GM12878 (cell line): ENCODE data around the gene POLR2B. TPM values are rescaled to one million over a fixed set of nuclear protein-coding genes. Genes with fewer than 3 reads are reported as not detected.

Experiments used
- ATAC-seq: fragments of 200-7000 bp; cut with Tn5 transposase; 3 replicates; pipeline ENCODE4 v1.9.1; 2020; ENCODE audit warnings: mild to moderate bottlenecking, moderate library complexity
- BruUV-seq: library from RNA; stranded (reverse); fragments of 400-500 nt; replicated peaks from 2 replicates; lab custom pipeline; 2021; lab: Mats Ljungman, UMichigan
- CTCF ChIA-PET: fragments of 300-600 bp; sonication (Branson Sonifier 250); formaldehyde crosslinking; extraction: SDS; loops from one replicate; lab custom pipeline; 2021; ENCODE audit warnings: inconsistent platforms; lab: Yijun Ruan, JAX
- POLR2A ChIA-PET: fragments of 350-600 bp; formaldehyde crosslinking; extraction: SDS; loops from one replicate; lab custom pipeline; 2021; ENCODE audit warnings: inconsistent platforms; lab: Charles Lee
- RAD21 ChIA-PET: fragments of 300-600 bp; sonication (Branson Sonifier 250); formaldehyde crosslinking; loops from one replicate; lab custom pipeline; 2023; ENCODE audit warnings: antibody characterized with exemption; ENCODE audit not compliant: unreplicated experiment; lab: Charles Lee
- SMC1A ChIA-PET: fragments of 300-600 bp; sonication (Branson Sonifier 250); formaldehyde crosslinking; loops from one replicate; lab custom pipeline; 2023; ENCODE audit not compliant: unreplicated experiment, uncharacterized antibody; lab: Charles Lee
- DNase-seq: peaks from one replicate; pipeline ENCODE4 v3.0.0-alpha.2; 2011; ENCODE audit warnings: low read depth, low spot score
- FAIRE-seq: peaks from 3 replicates; lab custom pipeline; 2011; peaks lifted over from hg19 to GRCh38; lab: Jason Lieb, UNC
- H2AFZ ChIP-seq: 2 replicates; pipeline ENCODE4 v1.6.0; 2011; ENCODE audit warnings: low read depth, low read length, control low read depth; ENCODE audit not compliant: control insufficient read depth
- H3K27ac ChIP-seq: 2 replicates; pipeline ENCODE4 v1.5.1; 2011; ENCODE audit warnings: control low read depth; ENCODE audit not compliant: control insufficient read depth, insufficient read depth
- H3K27me3 ChIP-seq, 2 experiments: replicated peaks in 1 of 2; 2 replicates each; pipeline versions ENCODE4 v1.6.0 to v1.6.1; 2011; ENCODE audit warnings: low read length in 1 of 2; ENCODE audit not compliant: control insufficient read depth in 2 of 2, insufficient read depth in 2 of 2
- H3K36me3 ChIP-seq, 2 experiments: 2 replicates each; pipeline ENCODE4 v1.5.1; 2011; ENCODE audit warnings: low read length in 1 of 2; ENCODE audit not compliant: control insufficient read depth in 2 of 2, insufficient read depth in 2 of 2
- H3K4me1 ChIP-seq: 2 replicates; pipeline ENCODE4 v1.6.1; 2011; ENCODE audit warnings: mild to moderate bottlenecking, low read length, moderate library complexity, mixed read lengths; ENCODE audit not compliant: control insufficient read depth, insufficient read depth
- H3K4me2 ChIP-seq: 2 replicates; pipeline ENCODE4 v1.6.0; 2011; ENCODE audit warnings: control low read depth; ENCODE audit not compliant: control insufficient read depth, insufficient read depth
- H3K4me3 ChIP-seq: fragments of 200-600 bp; sonication (generic); 2 replicates; pipeline ENCODE4 v1.5.1; 2016
- H3K79me2 ChIP-seq: 2 replicates; pipeline ENCODE4 v1.6.0; 2011; ENCODE audit warnings: low read length; ENCODE audit not compliant: control insufficient read depth, insufficient read depth
- H3K9ac ChIP-seq: 2 replicates; pipeline ENCODE4 v1.8.0; 2011; ENCODE audit warnings: low read length, control low read depth, mixed read lengths; ENCODE audit not compliant: control insufficient read depth, insufficient read depth
- H3K9me3 ChIP-seq: replicated peaks from 3 replicates; pipeline ENCODE4 v1.5.1; 2011; ENCODE audit warnings: mild to moderate bottlenecking, low read length; ENCODE audit not compliant: control insufficient read depth, insufficient read depth
- H4K20me1 ChIP-seq: 2 replicates; pipeline ENCODE4 v1.6.0; 2011; ENCODE audit not compliant: control insufficient read depth, insufficient read depth
- BCL11A ChIP-seq: IDR thresholded peaks from 2 replicates; pipeline ENCODE4 v1.6.1; 2011; ENCODE audit warnings: low read depth, low read length
- CBFB ChIP-seq: IDR thresholded peaks from 2 replicates; pipeline ENCODE4 v1.6.1; 2016; ENCODE audit warnings: antibody characterized with exemption, low read depth
- EZH2 ChIP-seq: IDR thresholded peaks from 2 replicates; pipeline ENCODE4 v1.6.1; 2012; ENCODE audit warnings: low read depth, mild to moderate bottlenecking, control low read depth, inconsistent platforms, low read length, borderline replicate concordance; ENCODE audit not compliant: control insufficient read depth
- GATAD2B ChIP-seq: fragments of 450-650 bp; conservative IDR thresholded peaks from 2 replicates; pipeline ENCODE4 v1.6.1; 2017; ENCODE audit warnings: low read depth, mild to moderate bottlenecking, moderate library complexity
- HDAC2 ChIP-seq: fragments of 200-600 bp; sonication (generic); IDR thresholded peaks from 2 replicates; pipeline ENCODE4 v1.6.1; 2017
- HDAC6 ChIP-seq: fragments of 200-600 bp; sonication (generic); IDR thresholded peaks from one replicate; pipeline ENCODE4 v1.8.0; 2017; ENCODE audit warnings: antibody characterized with exemption; ENCODE audit not compliant: unreplicated experiment
- MEF2A ChIP-seq: IDR thresholded peaks from 2 replicates; pipeline ENCODE4 v1.6.1; 2011; ENCODE audit warnings: low read depth, mild to moderate bottlenecking, low read length, moderate library complexity; ENCODE audit not compliant: insufficient read depth
- MXI1 ChIP-seq: fragments of 150-350 bp; IDR thresholded peaks from 2 replicates; pipeline ENCODE4 v1.6.1; 2011; ENCODE audit warnings: low read depth, mild to moderate bottlenecking, inconsistent platforms, low read length, improper control_type of control experiment
- NBN ChIP-seq: fragments of 450-650 bp; IDR thresholded peaks from 2 replicates; pipeline ENCODE4 v1.6.1; 2016
- NFYB ChIP-seq: IDR thresholded peaks from 2 replicates; pipeline ENCODE4 v1.6.1; 2011; ENCODE audit warnings: low read depth, mild to moderate bottlenecking, low read length, improper control_type of control experiment, moderate library complexity; ENCODE audit not compliant: insufficient read depth
- PML ChIP-seq: IDR thresholded peaks from 2 replicates; pipeline ENCODE4 v1.6.1; 2012; ENCODE audit warnings: low read length, inconsistent platforms
- RUNX3 ChIP-seq: IDR thresholded peaks from 2 replicates; pipeline ENCODE4 v1.6.1; 2012; ENCODE audit warnings: low read length, inconsistent platforms
- SP1 ChIP-seq: IDR thresholded peaks from one replicate; pipeline ENCODE4 v1.6.1; 2011; ENCODE audit warnings: low read depth, low read length
- YBX1 ChIP-seq: fragments of 450-650 bp; IDR thresholded peaks from 2 replicates; pipeline ENCODE4 v1.6.1; 2016; ENCODE audit warnings: antibody characterized with exemption
- ZNF217 ChIP-seq: fragments of 450-650 bp; IDR thresholded peaks from 2 replicates; pipeline ENCODE4 v1.6.1; 2017; ENCODE audit warnings: antibody characterized with exemption, mild to moderate bottlenecking
- WGBS: methylation state at CpG from one replicate; pipeline ENCODE4 v1.1.6; 2016; ENCODE audit warnings: low lambda C conversion rate; ENCODE audit not compliant: insufficient replicate concordance, insufficient coverage; ENCODE audit errors: missing lambda C conversion rate; 5-methylcytosine and 5-hydroxymethylcytosine counted together
- in situ Hi-C: fragments of 300-500 bp; cut with MboI; formaldehyde crosslinking; loops from 9 replicates; pipeline ENCODE4 v1.14.3; 2018; ENCODE audit warnings: mixed read lengths
- intact Hi-C: fragments of 100-400 bp; cut with micrococcal nuclease; formaldehyde crosslinking; loops from one replicate; pipeline ENCODE4 v1.14.2; 2022; ENCODE audit not compliant: unreplicated experiment
- polyA plus RNA-seq, 11 experiments: library from polyadenylated mRNA; depleted of rRNA in 4 of 11; unstranded in 6 of 11; stranded (reverse) in 5 of 11; fragments of >200 nt; fragmentation: Nextera tagmentation in 4 of 11; fragmentation: Illumina TruSeq in 1 of 11; extraction: Ambion mirVana in 4 of 11; extraction: Trizol in 1 of 11; gene quantifications; 1 replicate in 1 of 11; 2 replicates in 10 of 11; pipeline versions ENCODE4 v1.2.1 to v1.2.3, GENCODE V29; 2011 to 2016; ENCODE audit warnings: inconsistent platforms in 2 of 11, missing spikeins in 2 of 11, low read depth in 1 of 11
- total RNA-seq, 4 experiments: library from RNA; depleted of rRNA in 3 of 4; stranded (reverse); fragments of >200 nt in 3 of 4; fragmentation: Illumina TruSeq in 1 of 4; extraction: Trizol in 1 of 4; gene quantifications; 2 replicates each; pipeline versions ENCODE4 v1.2.1 to v1.2.3, GENCODE V29; 2013 to 2021
- TF ChIP-seq, protein P1 (sequence below): fragments of 450-650 bp; conservative IDR thresholded peaks from 2 replicates; pipeline ENCODE4 v1.6.1; 2017; ENCODE audit warnings: mild to moderate bottlenecking, moderate library complexity
- TF ChIP-seq, protein P2 (sequence below): IDR thresholded peaks from 2 replicates; pipeline ENCODE4 v1.6.1; 2011; ENCODE audit warnings: low read depth, mild to moderate bottlenecking, low read length, moderate library complexity, borderline replicate concordance; ENCODE audit errors: extremely low read depth
- TF ChIP-seq, protein P3 (sequence below): IDR thresholded peaks from 2 replicates; pipeline ENCODE4 v1.6.1; 2012; ENCODE audit warnings: low read depth, low read length, improper control_type of control experiment

The POLR2B gene
- total and polyA plus RNA-seq, 10 of the 15 experiments (the other 5 are each of a cell fraction or from before 2014, with no cell fraction given) = 46.0 to 183 (median 99.2) TPM

DNA sequence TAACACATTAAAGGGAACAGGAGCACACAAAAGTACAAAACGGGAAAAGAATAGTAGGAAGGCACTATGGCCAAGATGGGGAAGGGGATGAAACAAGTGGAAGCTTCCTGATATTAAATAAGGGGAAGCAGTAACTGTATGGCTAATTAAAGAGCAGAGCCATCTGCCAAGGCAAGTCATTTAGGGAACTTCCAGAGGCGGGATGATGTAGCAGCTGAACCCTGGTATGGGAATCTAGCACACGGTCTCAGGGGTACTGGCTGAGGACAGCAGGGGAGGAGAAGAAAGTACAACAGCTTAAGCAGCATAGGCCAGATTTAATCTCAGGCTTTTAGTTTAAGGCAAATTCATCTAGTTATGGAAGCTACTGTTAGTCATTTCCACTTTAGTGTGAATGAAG lies 72.4 kb downstream of the POLR2B start (continued):
- TF ChIP-seq, protein P1, sequence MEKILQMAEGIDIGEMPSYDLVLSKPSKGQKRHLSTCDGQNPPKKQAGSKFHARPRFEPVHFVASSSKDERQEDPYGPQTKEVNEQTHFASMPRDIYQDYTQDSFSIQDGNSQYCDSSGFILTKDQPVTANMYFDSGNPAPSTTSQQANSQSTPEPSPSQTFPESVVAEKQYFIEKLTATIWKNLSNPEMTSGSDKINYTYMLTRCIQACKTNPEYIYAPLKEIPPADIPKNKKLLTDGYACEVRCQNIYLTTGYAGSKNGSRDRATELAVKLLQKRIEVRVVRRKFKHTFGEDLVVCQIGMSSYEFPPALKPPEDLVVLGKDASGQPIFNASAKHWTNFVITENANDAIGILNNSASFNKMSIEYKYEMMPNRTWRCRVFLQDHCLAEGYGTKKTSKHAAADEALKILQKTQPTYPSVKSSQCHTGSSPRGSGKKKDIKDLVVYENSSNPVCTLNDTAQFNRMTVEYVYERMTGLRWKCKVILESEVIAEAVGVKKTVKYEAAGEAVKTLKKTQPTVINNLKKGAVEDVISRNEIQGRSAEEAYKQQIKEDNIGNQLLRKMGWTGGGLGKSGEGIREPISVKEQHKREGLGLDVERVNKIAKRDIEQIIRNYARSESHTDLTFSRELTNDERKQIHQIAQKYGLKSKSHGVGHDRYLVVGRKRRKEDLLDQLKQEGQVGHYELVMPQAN = no peak
- TF ChIP-seq, protein P2, sequence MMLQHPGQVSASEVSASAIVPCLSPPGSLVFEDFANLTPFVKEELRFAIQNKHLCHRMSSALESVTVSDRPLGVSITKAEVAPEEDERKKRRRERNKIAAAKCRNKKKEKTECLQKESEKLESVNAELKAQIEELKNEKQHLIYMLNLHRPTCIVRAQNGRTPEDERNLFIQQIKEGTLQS = no peak
- TF ChIP-seq PML (no peak), CBFB (no peak), NBN (no peak), MEF2A (no peak)
- TF ChIP-seq, all 136 proteins: peak for 0

DNA sequence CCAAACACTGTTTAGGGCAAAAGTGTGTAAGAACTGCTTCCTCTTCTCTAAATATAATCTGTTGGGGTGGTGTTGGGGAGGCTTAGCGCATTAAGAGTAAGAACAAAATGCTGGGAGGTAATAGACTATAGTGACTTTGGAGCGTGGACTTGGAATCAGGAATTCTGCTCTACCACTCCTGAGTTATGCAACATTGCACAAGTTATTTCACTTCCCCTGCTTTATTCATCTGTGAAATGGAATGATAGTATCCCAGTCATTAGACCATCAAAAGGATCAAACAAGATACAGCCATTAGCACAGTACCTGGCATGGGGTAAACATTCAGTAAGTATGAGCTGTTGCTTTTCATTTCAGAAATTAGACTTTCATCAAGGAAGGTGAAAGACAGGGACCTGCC lies 72.8 kb downstream of the POLR2B start:
- Histone ChIP-seq H3K4me3 (no peak overlapping the region), H3K9ac (no peak overlapping the region), H3K9me3 (no peaks in the 10 kb centered on the region), H3K27ac (no peak overlapping the region)
- 96% methylated on average over 2 of the region's 2 CpGs for WGBS
- TF ChIP-seq YBX1 (no peak), ZNF217 (no peak), HDAC6 (no peak), SP1 (no peak), HDAC2 (no peak), MXI1 (no peak), BCL11A (no peak), RUNX3 (no peak), EZH2 (no peak), NFYB (no peak), GATAD2B (no peak)
- TF ChIP-seq, protein P3, sequence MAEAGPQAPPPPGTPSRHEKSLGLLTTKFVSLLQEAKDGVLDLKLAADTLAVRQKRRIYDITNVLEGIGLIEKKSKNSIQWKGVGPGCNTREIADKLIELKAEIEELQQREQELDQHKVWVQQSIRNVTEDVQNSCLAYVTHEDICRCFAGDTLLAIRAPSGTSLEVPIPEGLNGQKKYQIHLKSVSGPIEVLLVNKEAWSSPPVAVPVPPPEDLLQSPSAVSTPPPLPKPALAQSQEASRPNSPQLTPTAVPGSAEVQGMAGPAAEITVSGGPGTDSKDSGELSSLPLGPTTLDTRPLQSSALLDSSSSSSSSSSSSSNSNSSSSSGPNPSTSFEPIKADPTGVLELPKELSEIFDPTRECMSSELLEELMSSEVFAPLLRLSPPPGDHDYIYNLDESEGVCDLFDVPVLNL = no peak
- TF ChIP-seq, all 136 proteins: peak for 0
- no peak overlapping the region for H2AFZ ChIP-seq
- H3K27me3 ChIP-seq = peaks cover 0 to 10% of the 10 kb centered on the region in 2 experiments; a peak in 2 of 4 replicates
- intact Hi-C loops (no loop called here), in situ Hi-C loops (no loop called here)
- CTCF ChIA-PET = no interaction called here
- no peaks in the 10 kb centered on the region for H3K79me2 ChIP-seq
- BruUV-seq = no TSS peak
- POLR2A ChIA-PET = no interaction called here
- SMC1A ChIA-PET = no interaction called here
- H3K36me3 ChIP-seq = no peaks in the 10 kb centered on the region
- RAD21 ChIA-PET = no interaction called here
- H4K20me1 ChIP-seq = no peaks in the 10 kb centered on the region
- FAIRE-seq (no peak), DNase-seq (no peak), ATAC-seq (no peak)
- no peaks in the 10 kb centered on the region for H3K4me1 ChIP-seq
- H3K4me2 ChIP-seq = no peak overlapping the region
